ENCODE data around the gene IGFBP6.

IGFBP6 gene

GRCh38 chr12:53070877-53071492 lies 26.5 kb upstream of the IGFBP6 start:
- H3K27ac ChIP-seq, result no peak overlapping the region
- TF ChIP-seq ZFX (IDR thresholded peaks at IDR 0.05; ENCODE audit: borderline replicate concordance) (no peak), CTCF (IDR thresholded peaks at IDR 0.05) (no peak)

- TF ChIP-seq CTCF (IDR thresholded peaks at IDR 0.05), result no peak
- no peak for TF ChIP-seq ZFX (IDR thresholded peaks at IDR 0.05; ENCODE audit: borderline replicate concordance)
- H3K27ac ChIP-seq, result no peak overlapping the region
These were observed 25.6 kb upstream of the IGFBP6 start for GRCh38 chr12:53071591-53072551.

DNA sequence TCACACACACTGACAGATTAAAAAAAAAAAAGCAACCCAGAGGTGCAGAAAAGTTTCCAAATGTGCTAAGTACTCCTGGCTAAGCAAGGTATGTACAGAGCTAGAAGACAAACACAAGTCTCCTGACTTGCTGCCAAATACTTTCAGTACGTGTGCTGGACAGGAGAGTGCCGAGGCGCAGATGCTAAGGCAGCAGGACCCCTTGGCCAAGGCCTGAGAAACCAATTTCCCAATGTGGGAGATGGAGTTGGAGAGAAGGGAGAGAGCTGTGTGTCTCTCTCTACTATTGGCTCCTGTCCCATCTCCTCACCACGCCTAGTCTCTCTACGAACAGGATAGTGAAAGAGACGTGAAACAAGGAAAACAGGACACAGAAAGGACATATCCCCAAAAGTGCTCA lies 23.6 kb upstream of the IGFBP6 start:
- peak overlapping the region; percentile 26 for H3K27ac ChIP-seq
- TF ChIP-seq ZFX (IDR thresholded peaks at IDR 0.05; ENCODE audit: borderline replicate concordance), result no peak
- TF ChIP-seq CTCF (IDR thresholded peaks at IDR 0.05), result no peak

- no peak for TF ChIP-seq CTCF (IDR thresholded peaks at IDR 0.05)
- TF ChIP-seq ZFX (IDR thresholded peaks at IDR 0.05; ENCODE audit: borderline replicate concordance), result no peak
These were observed 23.0 kb upstream of the IGFBP6 start for GRCh38 chr12:53074283-53074998.

DNA sequence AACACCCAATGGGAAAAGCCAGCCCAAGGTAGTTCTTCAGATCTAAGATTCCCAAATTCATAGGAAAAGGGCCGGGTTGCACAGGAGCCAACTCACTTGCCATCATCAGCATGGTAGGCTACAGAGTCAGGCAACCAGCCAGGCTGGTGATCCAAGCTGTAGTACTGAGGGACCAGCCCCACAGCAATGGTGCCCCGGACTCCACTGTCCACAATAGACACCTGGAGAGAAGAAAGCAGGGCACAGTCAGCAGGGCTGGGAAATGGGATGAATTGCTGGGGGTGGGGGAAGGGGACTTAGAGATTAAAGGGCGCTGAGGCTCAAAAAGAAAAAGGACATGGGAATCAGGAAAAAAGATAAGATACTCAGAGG lies 22.5 kb upstream of the IGFBP6 start:
- no peak overlapping the region for H3K27ac ChIP-seq
- TF ChIP-seq CTCF (IDR thresholded peaks at IDR 0.05) (no peak), ZFX (IDR thresholded peaks at IDR 0.05; ENCODE audit: borderline replicate concordance) (no peak)

More at GRCh38 chr12:53074283-53074998, 23.0 kb upstream of the IGFBP6 start:
- peak overlapping the region; percentile 26 for H3K27ac ChIP-seq

GRCh38 chr12:53076461-53076860 lies 21.0 kb upstream of the IGFBP6 start:
- TF ChIP-seq ZFX (IDR thresholded peaks at IDR 0.05; ENCODE audit: borderline replicate concordance) (no peak), CTCF (IDR thresholded peaks at IDR 0.05) (no peak)
- no peak overlapping the region for H3K27ac ChIP-seq

All from 22Rv1 (cell line).